HEK293T (cell line): Measurements from ENCODE around the gene ZNF76.
"Not testable (repeated sequence)": the region's sequence is repeated elsewhere in the genome, so short reads cannot be mapped to it uniquely, and the experiment has no call there.

Experiments
- PKNOX1 ChIP-seq: fragments of 450-650 bp; IDR thresholded peaks from 2 replicates; pipeline ENCODE4 v1.6.1; 2016
- ZNF384 ChIP-seq: fragments of 450-650 bp; IDR thresholded peaks from 2 replicates; pipeline ENCODE4 v1.6.1; 2016

- not testable (repeated sequence) for TF ChIP-seq PKNOX1, ZNF384
Observed at GRCh38 chr6:35307138-35307537, 47.6 kb downstream of the ZNF76 start.
